Mesodermal cell (in vitro differentiated cells): ENCODE results near the gene PLEKHA3.

Experiments used
- H3K27ac ChIP-seq: 2 replicates; pipeline ENCODE4 v1.7.0; 2013; ENCODE audit warnings: mild to moderate bottlenecking, low read depth, low read length, moderate library complexity; ENCODE audit not compliant: severe bottlenecking
- H3K36me3 ChIP-seq: 2 replicates; pipeline ENCODE4 v1.7.1; 2013; ENCODE audit warnings: mild to moderate bottlenecking, low read length, moderate library complexity; ENCODE audit not compliant: control insufficient read depth, insufficient read depth
- H3K4me1 ChIP-seq: one replicate; pipeline ENCODE4 v1.7.1; 2013; ENCODE audit warnings: mild to moderate bottlenecking, low read length; ENCODE audit not compliant: insufficient read depth, control insufficient read depth, poor library complexity, severe bottlenecking
- H3K4me3 ChIP-seq: 2 replicates; pipeline ENCODE4 v1.7.0; 2013; ENCODE audit warnings: low read length, control low read depth, mild to moderate bottlenecking; ENCODE audit not compliant: insufficient read depth, poor library complexity, severe bottlenecking; ENCODE audit errors: extremely low read depth
- H3K9me3 ChIP-seq: 2 replicates; pipeline ENCODE4 v1.7.1; 2013; ENCODE audit warnings: mild to moderate bottlenecking, low read length, moderate library complexity; ENCODE audit not compliant: control insufficient read depth
- WGBS, 2 experiments: methylation state at CpG; one replicate each; pipeline ENCODE4 v1.1.5; 2013; ENCODE audit warnings: missing lambda C conversion rate in 2 of 2; ENCODE audit not compliant: insufficient coverage in 2 of 2; 5-methylcytosine and 5-hydroxymethylcytosine counted together

PLEKHA3 gene

DNA sequence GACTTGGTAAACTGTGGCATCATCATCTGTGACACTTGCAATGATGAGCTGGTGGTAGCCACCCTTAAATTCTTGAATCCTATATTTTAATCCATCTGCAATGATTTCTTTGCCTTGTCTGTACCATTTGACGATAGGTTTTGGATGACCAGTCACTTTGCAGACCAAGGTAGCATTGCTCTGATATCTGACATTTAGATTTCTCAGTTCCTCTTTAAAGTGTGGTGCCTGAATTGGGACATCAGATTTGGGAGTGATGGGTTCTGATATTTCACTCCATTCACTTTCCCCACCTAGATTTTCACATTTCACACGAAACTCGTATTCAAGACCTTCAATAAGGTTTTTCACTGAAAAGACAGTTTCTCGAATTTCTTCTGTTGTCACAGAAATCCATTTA lies 55.8 kb downstream of the PLEKHA3 start:
- Histone ChIP-seq H3K9me3 (no peaks in the 10 kb centered on the region), H3K4me3 (no peak overlapping the region), H3K4me1 (no peaks in the 10 kb centered on the region), H3K36me3 (peaks cover 36% of the 10 kb centered on the region), H3K27ac (no peak overlapping the region)
- WGBS, 2 experiments, result 90 to 95% methylated on average over 2 to 4 of the region's 4 CpGs

DNA sequence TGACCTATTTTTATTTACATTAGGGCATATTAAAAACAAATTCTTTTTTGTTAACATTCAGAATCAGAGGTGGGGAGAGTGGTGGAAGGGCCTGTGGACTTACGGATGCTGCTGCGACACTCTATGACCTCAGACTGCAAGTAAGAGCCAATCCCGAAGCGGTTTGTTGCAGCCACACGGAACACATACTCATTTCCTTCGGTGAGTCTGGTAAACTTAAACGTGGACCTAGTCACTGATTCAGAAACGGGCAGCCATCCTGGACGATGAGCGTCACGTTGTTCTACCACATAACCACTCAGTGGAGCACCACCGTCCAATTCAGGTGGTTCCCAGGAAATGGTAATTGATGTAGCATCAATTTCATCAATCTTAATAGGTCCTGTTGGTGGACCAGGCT lies 61.9 kb downstream of the PLEKHA3 start:
- Histone ChIP-seq H3K36me3 (peaks cover 6% of the 10 kb centered on the region), H3K9me3 (no peaks in the 10 kb centered on the region), H3K4me3 (no peak overlapping the region), H3K27ac (no peak overlapping the region), H3K4me1 (no peaks in the 10 kb centered on the region)
- 97 to 100% methylated on average over 10 to 11 of the region's 12 CpGs for WGBS, 2 experiments

DNA sequence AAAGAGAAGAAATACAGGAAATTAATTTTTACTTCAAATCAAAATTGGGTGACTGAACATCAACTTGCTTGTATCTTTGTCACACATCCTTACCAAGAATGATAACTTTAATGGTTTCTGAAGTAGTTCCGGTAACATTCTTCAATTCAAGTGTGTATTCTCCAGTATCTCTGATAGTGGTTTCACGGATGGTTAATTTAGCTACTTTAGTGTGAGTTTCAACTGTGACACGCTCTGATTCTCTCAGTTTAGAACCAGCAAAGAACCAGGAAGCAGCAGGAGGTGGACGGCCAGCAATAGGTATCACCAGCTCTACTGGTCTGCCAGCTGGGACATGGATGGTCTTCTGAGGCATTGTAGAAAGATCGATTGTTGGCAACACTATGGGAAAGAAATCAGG lies 62.3 kb downstream of the PLEKHA3 start:
- Histone ChIP-seq H3K36me3 (peaks cover 6% of the 10 kb centered on the region), H3K9me3 (no peaks in the 10 kb centered on the region), H3K27ac (no peak overlapping the region), H3K4me1 (no peaks in the 10 kb centered on the region), H3K4me3 (no peak overlapping the region)
- 84 to 100% methylated on average over 2 to 3 of the region's 5 CpGs for WGBS, 2 experiments

GRCh38 chr2:178550352-178550751 lies 70.1 kb downstream of the PLEKHA3 start:
- no peaks in the 10 kb centered on the region for H3K9me3 ChIP-seq
- WGBS, 2 experiments, result no CpG with 5 or more reads among the region's 2 CpGs
- no peaks in the 10 kb centered on the region for H3K4me1 ChIP-seq
- H3K36me3 ChIP-seq, result no peaks in the 10 kb centered on the region
- H3K27ac ChIP-seq, result no peak overlapping the region
- H3K4me3 ChIP-seq, result no peak overlapping the region

GRCh38 chr2:178553047-178553446 lies 72.8 kb downstream of the PLEKHA3 start:
- WGBS, 2 experiments, result 50% methylated on average over 1 of the region's 2 CpGs; no CpG with 5 or more reads in 1 of the 2 experiments
- no peak overlapping the region for H3K27ac ChIP-seq
- no peaks in the 10 kb centered on the region for H3K4me1 ChIP-seq
- H3K9me3 ChIP-seq, result no peaks in the 10 kb centered on the region
- no peaks in the 10 kb centered on the region for H3K36me3 ChIP-seq
- H3K4me3 ChIP-seq, result no peak overlapping the region
